Activated CD4-positive, alpha-beta T cell treated with anti-CD3 and anti-CD28 coated beads, Interleukin-2, Interleukin-6, amounts not matched to agents 100 ng/mL and 50 ng/mL, durations not matched to agents 16 hours and 8 hours (primary cell): ENCODE results near the gene AJAP1.

Experiments
- DNase-seq: peaks from one replicate; pipeline ENCODE4 v3.0.0-alpha.2; 2020

The AJAP1 gene

DNA sequence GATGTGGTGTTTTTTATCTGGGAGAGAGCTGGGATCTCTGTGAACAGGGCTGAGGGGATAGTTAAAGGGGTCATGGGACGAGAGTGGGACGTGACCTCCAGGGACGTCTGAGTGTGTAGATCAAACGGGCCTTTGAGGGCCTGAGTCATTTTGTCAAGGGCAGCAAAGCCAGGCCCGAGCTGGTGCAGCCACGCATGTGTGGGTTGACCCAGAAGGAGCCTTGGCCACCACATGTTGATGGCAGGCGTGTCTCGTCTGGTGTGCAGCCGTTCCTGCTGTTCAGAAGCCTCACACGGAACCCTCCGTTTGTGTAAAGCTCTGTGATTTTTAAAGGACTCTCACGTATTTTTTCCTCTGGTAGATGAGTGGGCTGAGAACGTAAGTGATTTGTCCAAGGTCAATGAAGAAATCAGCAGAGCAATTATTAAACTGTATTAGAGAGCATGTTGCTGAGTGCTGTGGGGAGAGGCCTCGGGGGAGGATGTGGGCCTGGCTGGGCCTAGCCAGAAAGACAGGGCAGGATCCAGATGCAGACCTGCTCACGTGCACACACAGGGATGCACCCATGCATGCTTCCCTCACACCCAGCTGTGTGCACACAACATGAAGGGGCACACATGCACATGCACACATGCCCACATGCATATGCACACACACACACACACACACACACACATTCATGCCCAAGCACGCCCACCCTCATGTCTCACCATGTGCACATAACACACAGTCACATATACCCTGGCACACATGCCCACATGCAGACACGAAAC is 89.8 kb downstream of the AJAP1 start:
- no peak for DNase-seq

- peak; percentile 6 for DNase-seq
These were observed 91.2 kb downstream of the AJAP1 start for GRCh38 chr1:4745560-4745959.

DNA sequence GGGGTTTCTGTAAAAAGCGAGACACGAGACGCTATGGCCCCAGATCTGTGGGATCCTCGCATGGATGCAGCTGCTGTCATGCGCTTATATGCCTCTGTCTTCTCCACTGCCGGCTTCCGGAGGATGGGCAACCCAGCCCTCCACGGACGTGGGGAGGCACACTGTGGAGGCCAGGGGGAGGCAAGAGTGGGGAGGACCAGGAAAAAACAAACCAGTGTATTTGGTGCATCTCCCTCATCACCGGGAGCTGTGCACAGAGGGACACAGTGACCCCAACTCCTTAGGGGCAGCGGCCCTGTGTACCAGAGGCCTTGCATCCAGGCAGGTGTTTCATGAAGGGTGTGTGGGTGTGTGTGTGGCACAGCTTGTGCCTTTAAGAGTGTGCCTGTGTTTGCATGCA is 95.0 kb downstream of the AJAP1 start:
- no peak for DNase-seq

- no peak for DNase-seq
These were observed 95.8 kb downstream of the AJAP1 start for GRCh38 chr1:4750177-4750576.

DNA sequence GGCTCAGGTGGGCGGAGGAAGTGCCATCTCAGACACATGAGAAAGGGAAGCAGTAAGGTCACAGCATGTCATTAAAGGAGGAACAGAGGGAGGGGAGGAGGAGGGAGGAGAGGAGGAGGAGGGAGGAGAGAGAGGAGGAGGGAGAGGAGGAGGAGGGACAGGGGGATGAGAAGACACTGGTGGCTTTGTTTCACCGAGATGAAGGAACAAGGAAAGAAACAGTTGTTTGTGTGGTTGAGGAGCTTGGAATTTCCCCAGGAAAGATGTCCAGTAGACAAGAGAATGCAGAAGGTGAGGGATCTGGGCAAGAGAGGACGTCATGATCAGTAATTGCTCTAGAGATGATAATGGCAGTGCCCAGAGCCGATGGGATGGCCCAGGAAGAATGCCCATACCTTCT is 97.7 kb downstream of the AJAP1 start:
- no peak for DNase-seq

- DNase-seq = no peak
These were observed 100.4 kb downstream of the AJAP1 start for GRCh38 chr1:4754816-4755215.

DNA sequence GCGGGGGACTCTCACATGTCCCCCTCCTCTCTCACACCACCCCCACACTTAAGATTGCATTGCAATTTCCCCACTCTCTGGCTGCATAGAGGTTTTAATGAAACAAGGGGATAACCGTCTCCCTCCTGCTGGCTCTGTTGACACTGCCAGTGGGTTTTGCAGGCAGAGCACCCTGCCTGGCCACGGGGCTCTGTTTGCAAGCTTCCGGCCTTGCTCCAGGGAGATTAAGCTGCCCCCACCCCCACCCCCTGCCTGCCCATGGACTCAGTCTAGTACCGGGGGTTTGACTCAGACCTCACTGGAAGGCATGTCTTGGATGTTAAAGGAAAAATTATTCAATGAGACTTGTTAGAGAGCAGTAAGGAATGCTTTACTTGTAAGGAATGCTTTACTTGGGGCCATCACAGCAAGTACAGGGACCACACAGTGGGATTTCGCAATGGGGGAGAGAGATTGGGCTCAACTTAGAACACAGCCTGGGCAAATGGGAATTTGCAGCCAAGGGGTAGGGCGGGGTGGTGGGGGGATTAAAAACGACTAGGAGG is 101.0 kb downstream of the AJAP1 start:
- DNase-seq = no peak

GRCh38 chr1:4755864-4756504 is 101.6 kb downstream of the AJAP1 start:
- no peak for DNase-seq

DNA sequence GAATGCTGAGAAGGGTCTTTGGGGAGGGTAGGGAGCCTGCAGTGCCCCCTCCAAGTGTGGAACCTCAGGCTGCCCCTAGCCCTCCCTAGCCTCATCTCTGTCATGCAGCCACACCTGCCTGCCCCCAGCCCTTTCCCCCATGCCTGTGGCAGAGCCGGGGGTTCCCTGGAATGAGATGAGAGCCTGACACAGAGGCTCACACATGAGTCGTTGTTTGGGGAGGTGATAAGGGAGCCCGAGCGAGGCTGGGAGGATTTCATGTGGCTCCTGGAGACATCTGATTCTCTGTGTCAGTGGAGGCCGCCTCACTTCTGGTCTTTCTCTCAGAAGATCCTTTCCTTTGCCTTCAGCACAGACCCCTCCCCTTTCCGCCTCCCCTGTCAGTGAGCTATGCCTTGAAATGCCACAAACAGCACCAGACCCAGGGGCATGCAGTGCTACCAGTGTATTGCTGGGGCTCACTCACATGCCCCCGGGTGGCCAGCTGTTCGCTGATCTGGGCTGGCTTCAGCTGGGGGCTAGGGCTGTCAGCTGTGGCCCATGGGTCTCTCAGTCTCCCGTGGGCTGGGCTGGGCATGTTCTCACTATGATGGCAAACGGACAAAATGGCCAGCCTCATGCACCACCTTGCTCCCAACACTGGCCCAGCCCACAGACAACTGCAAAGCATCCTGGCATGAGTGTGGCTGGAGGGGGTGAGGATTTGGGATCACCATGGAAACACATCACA is 102.6 kb downstream of the AJAP1 start:
- DNase-seq = no peak

- no peak for DNase-seq
These were observed 105.3 kb downstream of the AJAP1 start for GRCh38 chr1:4759671-4760070.

GRCh38 chr1:4760088-4760487 is 105.7 kb downstream of the AJAP1 start:
- no peak for DNase-seq

- DNase-seq = no peak
These were observed 106.9 kb downstream of the AJAP1 start for GRCh38 chr1:4761324-4761723.

DNA sequence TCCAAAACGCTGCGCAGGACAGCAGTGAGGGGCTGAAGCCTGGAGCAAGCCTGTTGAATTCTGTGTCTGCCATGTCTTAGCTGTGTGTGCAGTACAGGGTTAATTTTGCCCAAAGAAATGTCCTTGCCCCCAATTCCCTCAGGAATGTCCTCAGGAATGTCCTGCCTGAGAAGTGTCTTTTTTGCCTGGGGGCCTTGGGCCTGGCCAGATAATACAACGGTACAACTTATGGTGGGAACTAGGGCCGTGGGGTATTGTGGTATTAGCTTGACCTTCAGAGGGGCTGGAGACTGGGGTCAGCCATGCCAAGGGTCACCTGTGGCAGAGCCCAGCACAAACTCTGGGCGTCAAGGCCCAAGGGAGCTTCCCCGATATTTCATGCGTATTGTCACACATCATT is 107.7 kb downstream of the AJAP1 start:
- no peak for DNase-seq

DNA sequence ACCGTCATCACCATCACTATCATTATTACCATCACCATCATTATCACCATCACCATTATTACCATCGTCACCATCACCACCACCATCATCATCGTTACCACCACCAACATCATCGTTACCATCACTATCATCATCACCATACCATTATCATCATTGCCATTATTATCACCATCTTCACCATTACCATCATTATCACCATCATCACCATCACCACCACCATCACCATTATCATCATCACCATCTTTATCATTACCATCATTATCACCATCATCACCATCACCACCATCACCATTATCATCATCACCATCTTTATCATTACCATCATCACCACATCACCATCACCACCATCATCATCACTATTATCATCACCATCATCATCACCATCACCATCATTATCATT is 112.9 kb downstream of the AJAP1 start:
- DNase-seq = no peak

DNA sequence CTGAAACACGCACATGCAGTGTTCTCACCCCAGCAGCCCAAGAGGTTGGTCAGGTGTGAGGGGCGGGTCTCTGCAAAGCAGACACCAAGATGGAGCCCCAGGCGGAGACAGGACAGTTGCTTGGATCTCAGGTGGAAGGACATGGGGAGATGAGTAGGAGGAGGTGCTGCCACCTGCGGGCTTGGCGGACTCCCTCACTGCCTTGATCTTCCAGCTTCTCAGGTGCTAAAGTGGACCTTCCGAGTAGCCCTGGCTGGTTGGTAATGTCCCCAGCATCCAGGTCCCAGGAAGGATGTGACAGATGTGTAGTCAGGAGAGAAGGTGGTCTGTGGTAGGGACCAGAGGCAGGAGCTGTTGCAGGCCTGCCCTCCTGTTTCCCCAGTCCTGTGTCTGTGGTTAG is 114.1 kb downstream of the AJAP1 start:
- no peak for DNase-seq

- no peak for DNase-seq
These were observed 115.3 kb downstream of the AJAP1 start for GRCh38 chr1:4769516-4770280.

DNA sequence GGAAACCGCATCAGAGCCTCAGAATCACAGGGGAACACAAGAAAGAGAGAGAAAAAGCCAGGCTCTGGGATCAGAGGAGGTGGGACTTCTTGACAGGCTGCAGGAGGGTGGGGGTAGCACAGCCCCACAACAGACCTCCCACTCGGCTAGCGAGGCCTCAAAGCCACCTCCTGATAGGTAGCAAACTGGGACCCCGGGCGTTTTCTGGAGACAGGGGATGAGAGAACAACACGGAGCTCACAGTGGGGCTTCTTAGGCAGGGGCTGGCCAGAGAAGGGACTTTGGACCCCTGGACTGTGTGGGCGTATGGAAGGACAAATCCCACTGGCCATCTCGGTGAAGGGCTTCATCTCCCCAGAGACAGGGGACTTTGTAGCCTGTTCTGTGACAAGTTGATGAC is 116.3 kb downstream of the AJAP1 start:
- no peak for DNase-seq

GRCh38 chr1:4771267-4771666 is 116.9 kb downstream of the AJAP1 start:
- no peak for DNase-seq

- DNase-seq = no peak
These were observed 117.3 kb downstream of the AJAP1 start for GRCh38 chr1:4771721-4772120.

DNA sequence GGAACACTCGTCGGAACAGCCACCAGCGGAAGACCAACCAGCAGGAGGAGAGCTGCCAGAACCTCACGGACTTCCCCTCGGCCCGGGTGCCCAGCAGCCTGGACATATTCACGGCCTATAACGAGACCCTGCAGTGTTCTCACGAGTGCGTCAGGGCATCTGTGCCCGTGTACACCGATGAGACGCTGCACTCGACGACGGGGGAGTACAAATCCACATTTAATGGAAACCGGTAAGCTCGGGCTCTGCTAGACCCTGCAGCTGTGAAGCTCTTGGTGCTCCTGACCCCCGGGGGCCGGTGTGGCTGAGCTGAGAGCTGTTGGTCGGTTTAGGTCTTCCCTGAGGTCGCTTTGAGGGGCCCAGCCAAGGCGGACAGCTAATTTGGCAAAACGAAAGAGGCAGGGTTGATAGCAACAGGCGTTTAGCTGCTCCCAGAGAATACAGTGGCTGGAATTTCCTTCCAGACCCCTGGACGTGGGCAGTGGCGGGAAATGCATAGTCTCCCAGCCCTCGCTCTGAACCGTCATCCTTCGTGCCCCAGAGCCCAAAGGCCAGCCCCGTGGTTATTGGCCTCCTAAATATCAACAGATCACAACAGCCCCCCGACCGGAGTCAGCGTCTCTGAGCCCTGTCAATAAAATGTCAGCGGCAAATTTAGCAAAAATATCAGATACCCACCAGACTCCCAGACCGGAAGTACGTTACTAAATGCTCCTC is 118.0 kb downstream of the AJAP1 start:
- no peak for DNase-seq

DNA sequence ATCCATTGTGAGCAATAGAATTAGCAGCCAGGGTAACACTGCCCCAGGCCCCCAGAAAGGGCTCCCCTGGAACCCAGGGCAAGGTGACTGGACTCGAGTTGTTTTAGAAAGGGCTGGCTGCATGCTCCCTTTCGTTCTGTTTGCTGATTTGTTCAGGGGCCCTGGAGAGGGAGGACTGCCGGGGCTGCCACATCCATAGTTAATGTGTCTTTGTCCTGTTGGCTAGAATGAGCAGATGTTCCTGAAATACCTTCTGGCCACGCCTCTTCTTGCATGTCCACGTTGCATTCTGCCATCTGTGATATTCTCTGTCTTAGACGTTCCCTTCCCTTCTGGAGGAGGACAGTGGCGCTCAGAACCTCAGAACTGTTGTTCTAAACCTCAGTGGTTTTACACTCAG is 118.8 kb downstream of the AJAP1 start:
- no peak for DNase-seq

DNA sequence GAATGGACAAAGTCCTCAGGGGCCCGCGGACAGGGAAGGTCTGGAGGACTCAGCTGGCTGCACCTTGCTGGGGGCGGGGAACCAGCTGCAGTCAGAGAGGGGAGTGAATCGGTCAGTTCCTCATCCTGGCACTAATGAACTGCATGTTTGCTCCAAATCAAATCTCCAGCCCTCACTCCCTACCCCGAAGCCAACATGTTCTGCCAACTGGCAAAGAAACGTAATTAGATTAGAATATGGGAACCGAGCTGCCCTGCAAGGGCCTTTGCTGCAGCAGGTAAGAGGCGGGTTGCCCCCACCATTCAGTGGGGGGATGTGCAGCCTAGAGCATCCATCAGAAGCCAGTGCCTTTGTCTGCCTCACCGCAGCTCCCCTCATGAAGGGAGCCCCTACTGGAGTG is 121.1 kb downstream of the AJAP1 start:
- no peak for DNase-seq
